GM19328 (cell line): ENCODE results near the gene TDRD15.
A peak's percentile ranks its signal among the peaks of the same experiment; 100 is the strongest.
"Not testable (repeated sequence)": the region's sequence is repeated elsewhere in the genome, so short reads cannot be mapped to it uniquely, and the experiment has no call there.

Source experiments
- ATAC-seq: cut with Tn5 transposase; IDR thresholded peaks from one replicate; pipeline ENCODE4 v1.9.1; 2021; ENCODE audit warnings: mild to moderate bottlenecking, moderate library complexity; ENCODE audit not compliant: unreplicated experiment

Gene TDRD15

DNA sequence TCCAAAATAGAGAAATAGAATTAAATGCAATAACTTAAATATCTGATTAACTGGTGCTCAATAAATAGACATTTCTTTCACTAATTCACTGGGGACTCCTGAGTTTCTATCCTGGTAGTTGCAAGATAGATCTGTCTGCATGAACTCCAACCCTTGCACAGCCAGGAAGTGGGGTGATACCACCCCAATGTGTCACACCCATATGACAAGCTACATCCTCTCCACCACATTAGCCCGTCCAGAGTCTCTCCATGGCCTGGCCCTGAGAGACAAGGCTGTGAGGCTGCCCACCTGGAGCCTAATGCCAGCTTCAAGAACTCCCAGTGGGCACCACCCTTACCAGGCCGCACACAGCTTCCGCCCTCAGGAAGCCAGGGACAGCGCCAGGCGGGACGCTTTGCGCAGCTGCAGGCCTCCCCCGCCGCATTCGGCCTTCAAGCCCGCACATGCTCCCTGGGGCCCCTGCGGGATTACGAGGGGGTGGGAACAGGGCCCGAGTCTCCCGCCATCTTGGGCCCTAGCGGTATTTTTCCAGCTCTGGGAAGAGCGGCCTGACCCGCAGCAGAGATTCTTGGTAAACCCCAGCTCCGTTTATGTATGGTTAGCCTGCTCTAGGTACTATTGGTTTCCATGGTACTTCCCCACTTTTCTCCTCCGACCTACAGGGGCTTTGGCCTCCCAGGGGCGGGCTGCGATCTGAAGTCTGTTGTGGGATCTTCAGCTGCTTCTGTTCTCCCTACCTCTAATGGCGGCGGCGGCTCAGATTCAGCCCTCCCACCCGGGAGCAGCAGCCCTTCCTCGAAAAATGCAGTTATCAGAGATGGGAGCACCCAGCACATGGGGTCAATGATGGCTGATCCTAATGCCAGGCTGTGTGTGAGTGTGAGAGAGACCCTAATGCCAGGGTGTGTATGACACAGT, at the start of gene TDRD15:
Gene TDRD15 (plus strand): TSS at position 496 of the 921 bp plus-strand sequence. CDS start 13,500 bp downstream, outside the sequence.
- no peak for ATAC-seq

DNA sequence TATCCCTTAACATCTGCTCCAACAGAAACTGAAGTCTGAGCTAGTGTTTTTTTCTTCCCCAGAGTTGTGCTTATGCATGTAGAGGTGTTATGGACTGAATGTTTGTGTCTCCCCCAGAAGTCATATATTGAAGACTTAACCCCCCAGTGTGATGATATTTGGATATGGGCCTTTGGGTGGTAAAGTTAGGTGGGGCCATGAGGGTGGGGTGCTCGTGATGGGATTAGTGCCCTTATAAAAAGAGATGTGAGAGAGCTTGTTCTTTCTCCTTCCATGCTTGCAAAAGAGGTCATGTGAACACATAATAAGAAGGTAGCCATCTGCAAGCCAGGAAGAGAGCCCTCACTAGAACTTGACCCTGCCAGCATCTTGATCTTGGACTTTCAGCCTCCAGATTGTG, 45.5 kb upstream of the TDRD15 start:
- no peak for ATAC-seq

DNA sequence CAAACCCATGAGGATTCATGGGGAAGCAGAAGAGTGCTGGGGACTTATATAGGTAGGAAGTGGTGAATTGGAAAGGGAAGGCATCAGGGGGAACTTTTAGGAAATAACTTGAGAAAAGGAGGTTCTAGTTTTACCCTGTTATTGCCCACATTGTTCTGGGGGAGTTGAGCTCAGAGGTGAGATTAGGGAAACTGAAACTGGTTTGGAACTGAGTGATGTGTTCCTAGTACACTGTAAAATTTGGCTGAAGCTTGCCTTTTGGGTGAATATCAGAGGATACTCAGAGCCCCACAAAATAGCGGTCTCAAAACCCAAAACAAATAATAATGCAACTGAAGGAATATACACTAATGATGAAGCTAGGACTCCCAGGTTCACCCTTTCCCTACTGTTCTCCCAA, 40.3 kb upstream of the TDRD15 start:
- no peak for ATAC-seq

DNA sequence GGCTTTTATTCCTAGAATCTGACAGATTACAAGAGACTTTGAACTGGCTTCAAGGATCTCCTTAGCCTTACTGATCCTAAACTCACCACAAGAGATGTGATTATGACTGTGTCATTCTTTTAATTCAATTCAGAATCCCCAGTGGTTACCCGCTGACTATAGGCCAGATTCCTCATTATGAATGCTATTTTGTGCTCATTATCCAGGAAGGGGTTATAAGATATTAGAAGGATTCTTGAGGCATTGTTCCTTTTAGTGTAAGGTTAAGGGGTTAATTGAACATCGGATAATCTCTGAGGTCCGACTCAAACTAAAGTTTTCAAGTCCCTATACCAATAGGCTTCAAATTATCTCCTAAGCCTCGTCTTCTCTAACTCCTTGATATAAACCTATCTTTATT, 39.4 kb upstream of the TDRD15 start:
- no peak for ATAC-seq

DNA sequence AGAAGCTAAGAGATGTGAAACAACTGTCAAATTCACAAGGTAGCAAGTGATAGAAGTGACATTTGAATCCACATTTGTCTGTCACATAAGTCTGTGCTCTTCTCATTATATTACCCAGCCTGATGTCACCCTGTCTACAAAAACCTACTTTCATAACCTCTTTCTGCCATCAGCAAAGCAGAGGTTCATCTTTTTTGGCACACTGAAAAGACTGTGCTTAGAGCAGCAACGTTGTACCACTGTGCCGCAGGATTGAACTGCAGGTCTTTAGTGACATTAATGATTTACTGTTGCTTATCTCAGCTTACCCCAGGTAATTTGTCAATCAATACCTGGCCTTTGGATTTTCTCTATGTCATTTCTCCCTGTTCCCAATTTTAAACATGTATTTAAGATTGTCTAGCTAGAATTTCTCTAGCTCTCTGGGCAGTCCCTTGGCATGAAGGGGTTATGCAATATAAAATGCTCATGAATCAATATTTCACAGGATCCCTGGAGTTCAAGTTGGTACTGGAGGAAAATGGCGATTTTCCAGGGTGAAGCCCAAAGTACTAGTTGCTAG, 31.4 kb upstream of the TDRD15 start:
- ATAC-seq: no peak

DNA sequence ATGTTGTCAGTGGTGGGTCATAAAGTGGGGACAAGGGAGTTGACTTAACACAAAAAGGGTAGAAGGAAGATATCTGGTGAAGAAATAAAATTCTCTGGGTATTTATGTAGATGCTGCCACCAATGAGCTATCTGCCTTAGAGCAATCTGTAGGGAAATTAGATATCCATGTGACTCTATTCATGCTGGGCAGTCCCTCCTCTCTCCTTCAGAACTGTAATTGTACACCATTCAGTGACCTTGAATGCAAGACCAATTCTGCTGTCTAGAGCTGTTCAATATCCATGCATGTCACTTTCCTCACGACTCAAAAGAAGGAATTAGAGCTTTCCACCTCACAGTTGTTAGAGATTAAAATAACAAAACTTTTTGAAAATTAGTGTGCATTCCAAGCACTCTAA, 28.6 kb upstream of the TDRD15 start:
- ATAC-seq: no peak

DNA sequence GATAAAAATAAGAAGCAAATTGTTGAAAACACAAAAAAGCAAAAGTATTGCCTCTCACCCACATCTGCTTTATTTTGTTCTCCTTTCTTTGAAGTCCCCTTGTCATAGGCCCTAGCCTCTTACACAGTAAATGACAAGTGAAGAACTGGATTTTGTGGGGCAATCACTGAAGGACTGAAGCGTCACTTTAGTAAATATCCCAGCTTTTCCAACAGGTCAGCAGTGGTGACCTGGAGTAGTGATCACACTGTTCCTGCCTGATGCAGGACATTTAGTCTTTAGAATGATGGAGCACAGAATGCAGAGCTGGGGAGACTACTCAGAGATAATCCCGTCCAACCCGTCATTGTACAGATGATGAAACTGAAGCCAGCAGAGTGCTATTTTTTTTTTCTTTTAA, 28.1 kb upstream of the TDRD15 start:
- ATAC-seq: no peak

DNA sequence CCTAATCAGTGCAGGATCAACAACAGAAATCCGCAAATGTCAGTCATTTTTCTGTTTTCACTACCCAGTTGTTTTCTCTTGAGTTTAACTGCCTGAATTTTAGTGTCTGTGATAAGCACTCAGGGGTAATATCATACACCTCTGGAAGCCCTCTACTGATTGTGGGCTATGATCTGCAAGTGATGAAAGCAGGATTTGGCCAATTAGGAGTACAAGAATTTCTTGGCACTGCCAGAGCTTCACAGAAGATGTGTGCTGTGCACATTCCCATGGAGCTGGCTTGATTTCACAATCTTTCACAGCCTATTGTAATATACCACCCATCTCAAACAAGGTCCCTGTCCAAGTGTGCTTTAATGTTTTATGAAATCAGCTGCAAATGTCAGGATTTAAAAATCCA, 27.3 kb upstream of the TDRD15 start:
- no peak for ATAC-seq

DNA sequence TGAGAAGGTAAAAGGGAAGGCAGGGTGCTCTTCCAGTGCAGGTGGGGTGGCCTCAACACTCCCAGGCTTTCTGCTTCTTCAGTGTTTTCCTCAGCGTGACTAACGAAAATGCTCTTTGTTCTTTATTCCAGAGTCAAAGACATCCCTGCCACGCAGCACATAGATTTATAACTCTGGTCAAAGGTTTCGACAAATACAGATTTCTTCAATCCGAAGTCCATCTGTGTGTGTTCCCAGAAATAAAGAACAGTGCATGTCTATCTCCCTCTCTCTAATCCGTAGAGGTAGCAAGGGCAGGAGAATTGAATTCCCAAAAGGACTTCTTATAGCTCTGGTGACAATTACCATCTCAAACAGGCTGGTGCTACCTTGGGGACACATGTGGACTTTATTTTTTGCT, 26.4 kb upstream of the TDRD15 start:
- no peak for ATAC-seq

DNA sequence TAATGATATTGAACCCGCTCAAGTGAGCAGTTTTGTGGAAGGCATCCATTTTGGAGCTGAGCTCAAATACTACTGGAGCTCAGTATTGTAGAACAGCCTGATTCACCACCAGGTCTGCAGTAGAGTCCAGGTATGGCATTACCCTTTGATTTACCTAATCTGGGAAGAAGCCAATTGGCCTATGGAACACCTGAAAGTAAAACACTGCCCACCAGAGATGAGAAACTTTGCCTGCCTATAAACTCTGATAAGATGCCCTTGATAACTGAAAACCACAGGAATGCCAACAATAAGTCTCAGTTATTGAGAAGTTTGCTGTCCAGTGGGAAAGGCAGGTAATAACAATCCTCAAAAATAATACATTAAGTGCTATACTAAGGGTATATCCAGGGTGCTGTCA, 25.5 kb upstream of the TDRD15 start:
- ATAC-seq: no peak

DNA sequence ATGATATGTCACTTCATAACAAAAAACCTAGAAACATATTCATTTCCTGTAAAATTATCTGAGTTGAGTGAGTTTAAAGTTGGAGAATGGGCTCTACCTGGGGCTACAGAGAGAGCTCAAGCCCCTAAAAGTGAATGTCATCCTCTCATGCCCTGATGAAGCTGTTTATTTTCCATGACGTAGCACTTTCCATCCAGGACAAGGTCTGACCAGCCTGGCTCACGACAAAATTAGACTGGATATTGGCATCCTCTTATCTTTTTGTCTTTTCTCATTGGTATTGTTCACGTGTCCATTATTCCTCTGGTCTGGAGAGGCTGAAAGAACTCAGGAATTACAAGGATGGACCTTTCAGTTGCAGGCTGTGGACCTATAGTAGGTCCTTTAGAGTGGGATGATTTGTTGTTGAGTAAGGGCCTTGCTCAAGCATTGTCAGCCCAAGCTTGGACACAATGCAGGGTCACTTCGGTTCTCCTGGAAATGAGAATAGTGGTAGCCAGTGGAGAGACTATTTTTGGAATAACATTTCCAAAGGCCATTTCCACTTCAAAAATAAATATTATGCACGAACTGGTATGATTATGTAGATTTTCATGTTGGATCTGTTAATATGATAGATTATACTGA, 24.4 kb upstream of the TDRD15 start:
- ATAC-seq: no peak

DNA sequence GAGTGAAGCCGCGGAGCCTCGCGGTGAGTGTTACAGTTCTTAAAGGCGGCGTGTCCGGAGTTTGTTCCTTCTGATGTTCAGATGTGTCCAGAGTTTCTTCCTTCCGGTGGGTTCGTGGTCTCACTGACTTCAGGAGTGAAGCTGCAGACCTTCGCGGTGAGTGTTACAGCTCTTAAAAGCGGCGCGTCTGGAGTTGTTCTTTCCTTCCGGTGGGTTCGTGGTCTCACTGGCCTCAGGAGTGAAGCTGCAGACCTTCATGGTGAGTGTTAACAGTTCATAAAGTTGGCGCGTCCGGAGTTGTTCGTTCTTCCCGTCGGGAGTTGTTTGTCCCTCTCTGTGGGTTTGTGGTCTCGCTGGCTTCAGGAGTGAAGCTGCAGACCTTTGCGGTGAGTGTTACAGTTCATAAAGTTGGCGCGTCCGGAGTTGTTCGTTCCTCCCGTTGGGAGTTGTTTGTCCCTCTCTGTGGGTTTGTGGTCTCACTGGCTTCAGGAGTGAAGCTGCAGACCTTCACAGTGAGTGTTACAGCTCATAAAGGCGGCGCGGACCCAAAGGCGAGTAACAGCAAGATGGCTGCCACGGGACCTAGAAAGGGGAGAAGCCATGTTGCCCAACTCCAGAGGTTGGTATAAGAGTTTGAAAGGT, 22.1 kb upstream of the TDRD15 start:
- not testable (repeated sequence) for ATAC-seq

DNA sequence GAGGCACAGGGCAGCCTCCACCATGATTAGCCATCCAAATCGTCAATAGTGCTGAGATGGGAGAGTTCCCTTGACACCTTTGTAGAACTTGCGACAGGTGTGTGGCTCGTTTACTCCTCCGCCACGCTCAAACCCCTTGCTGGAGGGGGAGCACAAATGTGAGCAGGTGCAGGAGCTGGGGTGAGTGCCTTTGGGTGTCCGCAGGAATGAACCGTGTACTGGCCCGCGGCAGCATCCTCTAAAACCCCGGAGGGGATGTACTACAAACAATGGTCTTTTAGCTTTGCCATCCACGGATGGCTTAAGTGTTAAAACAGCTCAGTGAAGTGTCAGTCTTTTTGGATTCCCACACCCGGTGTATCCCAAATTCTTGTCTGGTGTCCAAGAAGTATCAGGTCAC, 21.4 kb upstream of the TDRD15 start:
- no peak for ATAC-seq

DNA sequence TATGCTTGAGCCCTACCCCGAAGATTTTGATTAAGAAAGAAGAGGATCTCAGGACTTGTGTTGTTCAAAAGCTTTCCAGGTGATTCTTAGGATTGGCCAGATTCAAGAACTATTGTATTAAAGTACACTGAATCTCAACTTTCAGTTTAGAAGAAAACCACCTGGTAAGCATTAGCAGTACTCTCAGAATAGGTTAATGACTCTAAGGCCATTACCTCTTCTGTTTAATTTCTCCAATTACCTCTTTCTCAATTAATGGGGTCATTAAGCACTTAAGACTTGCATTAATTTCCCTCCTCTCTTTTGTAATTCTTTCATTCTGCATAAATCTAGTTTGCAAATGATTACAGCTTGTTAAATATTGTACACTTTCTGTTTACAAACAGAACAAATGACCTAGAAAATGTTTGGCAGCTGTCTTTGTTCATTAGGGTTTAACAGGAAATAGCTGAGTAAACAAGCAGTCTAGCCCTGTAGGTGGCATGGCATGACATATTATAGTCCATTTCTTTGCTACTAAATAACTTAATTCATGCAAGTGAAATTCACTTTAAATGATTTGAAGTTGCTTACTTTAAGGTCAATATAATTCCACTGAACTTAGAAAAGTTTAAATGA, 20.4 kb upstream of the TDRD15 start:
- no peak for ATAC-seq

DNA sequence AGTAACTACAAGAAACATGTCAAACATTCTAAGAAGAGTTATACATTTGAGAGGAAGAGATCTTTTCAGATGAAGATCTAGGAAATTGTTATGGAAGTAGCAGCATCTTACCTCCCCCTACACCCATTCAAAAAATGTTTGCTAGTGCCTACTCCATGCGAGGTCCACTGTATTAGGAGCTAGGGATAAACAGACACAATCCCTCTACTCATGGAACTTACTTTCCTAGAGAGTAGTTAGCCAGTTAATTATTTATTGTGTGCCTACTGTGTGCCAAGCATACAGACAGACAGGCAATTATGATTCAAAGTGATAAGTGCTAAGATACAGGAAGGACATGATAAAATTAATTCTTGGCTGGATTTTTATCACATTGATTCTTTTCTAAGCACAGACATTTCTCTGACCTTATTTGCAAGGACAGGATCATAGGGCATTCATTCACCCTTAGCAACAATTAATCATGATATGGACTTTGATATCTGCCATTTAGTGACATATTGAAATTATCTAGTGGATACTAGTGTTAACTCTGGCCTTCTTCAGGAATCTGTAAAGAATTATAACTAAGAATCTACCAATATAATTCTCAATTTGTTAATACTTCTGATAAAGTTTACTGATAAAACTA, 19.6 kb upstream of the TDRD15 start:
- ATAC-seq: no peak

DNA sequence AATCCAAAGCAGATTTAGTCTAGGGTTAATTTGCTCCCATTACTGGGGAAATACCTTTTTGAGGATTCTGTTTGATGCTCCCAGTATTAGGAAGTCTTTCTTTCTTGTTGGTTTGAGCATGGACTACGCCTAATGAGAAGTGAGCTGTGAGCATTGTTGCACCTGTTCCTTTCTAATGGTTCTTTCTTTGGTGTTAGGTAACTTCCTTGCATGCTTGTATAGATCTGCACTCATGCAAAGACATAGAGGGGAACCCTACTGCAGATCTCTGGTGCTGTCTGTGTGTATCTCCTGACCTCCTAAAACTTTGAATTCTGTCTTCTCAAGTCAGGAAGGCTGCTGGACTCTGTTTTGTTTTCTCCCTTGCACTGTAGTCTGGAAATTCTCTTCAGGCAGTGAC, 12.8 kb upstream of the TDRD15 start:
- no peak for ATAC-seq

DNA sequence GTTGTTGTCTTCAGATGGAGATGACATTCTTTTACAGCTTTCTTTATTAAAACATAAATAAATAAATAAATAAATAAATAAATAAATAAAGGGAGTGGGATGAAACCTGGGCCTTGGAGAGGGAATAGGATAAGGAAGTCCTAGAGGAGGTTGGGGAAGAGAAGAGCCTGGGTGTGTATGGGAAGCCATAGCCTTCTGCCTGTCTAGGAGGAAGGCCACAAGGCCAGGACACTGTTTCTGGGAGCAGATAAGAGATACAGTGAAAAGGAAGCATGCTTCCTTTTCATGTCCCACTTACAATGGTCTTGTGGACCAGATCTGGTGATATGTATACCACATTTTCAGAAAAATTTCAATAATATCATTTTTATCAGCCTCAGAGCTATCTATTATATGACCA, 6.1 kb upstream of the TDRD15 start:
- no peak for ATAC-seq

DNA sequence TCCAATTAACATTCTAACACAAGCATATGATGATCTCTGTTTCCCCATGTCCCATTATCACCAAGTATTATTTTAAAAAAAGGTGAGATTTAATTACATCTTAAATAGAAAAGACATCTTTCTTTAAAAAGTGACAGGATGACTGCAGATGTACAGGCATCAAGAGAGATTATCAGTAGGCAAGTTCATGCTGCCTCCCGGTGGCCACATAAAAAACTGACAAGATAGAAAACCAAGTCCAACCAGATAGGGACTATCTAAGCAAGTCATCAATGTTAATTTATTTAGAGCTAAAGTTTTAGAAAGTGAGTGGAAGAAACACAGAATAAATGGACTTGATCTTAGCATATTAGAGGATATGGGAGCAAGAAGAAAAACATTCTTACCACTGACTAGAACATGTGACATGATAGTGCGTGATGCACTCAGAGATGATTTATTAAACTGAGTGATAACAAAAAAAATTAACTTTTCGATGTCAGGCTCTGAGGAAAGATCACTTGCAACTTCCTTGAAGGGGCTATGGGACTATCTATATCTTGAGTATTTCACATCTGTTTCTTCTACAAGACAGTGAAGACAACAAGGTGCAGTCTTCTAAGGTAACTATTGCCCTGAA, 5.4 kb upstream of the TDRD15 start:
- ATAC-seq: peak; percentile 63

DNA sequence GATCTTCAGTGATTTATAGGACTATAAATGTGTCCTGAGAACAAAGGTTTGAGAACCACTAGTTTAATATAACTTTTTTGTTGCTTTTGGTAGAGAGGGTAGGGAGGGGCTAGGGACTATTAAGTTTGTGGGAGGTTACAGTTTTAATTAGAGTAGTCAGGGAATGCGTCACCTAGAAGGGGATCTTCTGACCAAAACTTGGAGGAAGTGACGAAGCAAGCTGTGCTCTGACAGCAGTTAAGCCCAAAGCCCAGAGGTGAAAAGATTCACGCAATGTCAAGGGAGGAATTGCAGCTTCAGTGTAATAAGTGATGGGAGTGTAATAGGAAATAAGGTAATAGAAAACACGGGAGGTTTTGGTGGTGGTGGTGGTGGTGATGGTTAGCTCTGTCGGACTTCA, 8.1 kb downstream of the TDRD15 start:
- ATAC-seq: no peak

DNA sequence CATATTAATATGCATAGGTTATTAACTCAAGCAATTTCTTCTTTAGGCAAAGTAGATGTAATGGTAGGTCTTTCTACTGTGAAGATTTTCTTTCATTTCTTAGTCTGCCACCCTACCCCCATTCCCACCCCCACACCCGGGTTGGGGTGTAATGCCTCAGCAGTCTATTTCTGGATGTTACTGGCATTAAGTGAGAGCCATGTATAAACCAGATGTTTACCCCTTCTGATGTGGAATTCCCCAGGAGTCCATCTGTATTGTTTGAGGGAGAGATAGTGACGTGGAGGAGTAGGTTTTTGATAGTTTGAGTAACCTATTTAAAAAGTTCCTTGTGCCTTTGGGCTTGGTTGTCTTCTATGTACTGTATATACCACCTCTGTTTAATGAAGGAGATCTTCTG, 11.8 kb downstream of the TDRD15 start:
- no peak for ATAC-seq
